SJCRH30 (cell line): ENCODE measurements around the gene WFDC11. TPM values are rescaled to one million over a fixed set of nuclear protein-coding genes. Genes with fewer than 3 reads are reported as not detected.

Experiments used
- total RNA-seq: library from RNA; depleted of rRNA; stranded (reverse); fragments of >200 nt; shearing (Covaris generic); gene quantifications from 2 replicates; pipeline ENCODE4 v1.2.3, GENCODE V29; 2014; rRNA removed

WFDC11 gene
- total RNA-seq, 1 experiment from 2014 or later: not detected

Other genes starting within 250 kb of the WFDC11 start
- 5.0 and 6.6 TPM in 2 replicates for gene WFDC2, start 200.5 kb downstream of the WFDC11 start, total RNA-seq
- gene SPINT3, start 154.6 kb downstream of the WFDC11 start, total RNA-seq: not detected in 2 replicates
- not detected in 2 replicates for gene WFDC6, start 130.8 kb downstream of the WFDC11 start, total RNA-seq
- not detected in 2 replicates for gene EPPIN, start 122.8 kb downstream of the WFDC11 start, total RNA-seq
- gene WFDC8, start 91.0 kb downstream of the WFDC11 start, total RNA-seq: not detected in 2 replicates
- gene WFDC10A, start 40.5 kb downstream of the WFDC11 start, total RNA-seq: not detected in 2 replicates
- not detected in 2 replicates for gene WFDC9, start 39.0 kb downstream of the WFDC11 start, total RNA-seq
- gene WFDC13, start 31.8 kb upstream of the WFDC11 start, total RNA-seq: not detected in 2 replicates
- not detected in 2 replicates for gene WFDC10B, start 34.8 kb upstream of the WFDC11 start, total RNA-seq
- gene SPINT4, start 52.1 kb upstream of the WFDC11 start, total RNA-seq: not detected in 2 replicates
- gene WFDC3, start 121.6 kb upstream of the WFDC11 start, total RNA-seq: 0.12 and 0.73 TPM in 2 replicates
- gene DNTTIP1, start 121.7 kb upstream of the WFDC11 start, total RNA-seq: 54.8 and 59.1 TPM in 2 replicates
- 612 and 615 TPM in 2 replicates for gene UBE2C, start 142.4 kb upstream of the WFDC11 start, total RNA-seq
- gene TNNC2, start 157.1 kb upstream of the WFDC11 start, total RNA-seq: 0.73 and 0.75 TPM in 2 replicates
- 17.1 and 18.3 TPM in 2 replicates for gene SNX21, start 163.6 kb upstream of the WFDC11 start, total RNA-seq
- 31.0 and 41.0 TPM in 2 replicates for gene ACOT8, start 187.2 kb upstream of the WFDC11 start, total RNA-seq
- 6.2 TPM in 2 replicates for gene ZSWIM3, start 187.4 kb upstream of the WFDC11 start, total RNA-seq
- gene ZSWIM1, start 211.0 kb upstream of the WFDC11 start, total RNA-seq: 20.5 and 23.2 TPM in 2 replicates
- 2.1 and 2.8 TPM in 2 replicates for gene SPATA25, start 217.4 kb upstream of the WFDC11 start, total RNA-seq
- 3.9 and 6.7 TPM in 2 replicates for gene NEURL2, start 221.0 kb upstream of the WFDC11 start, total RNA-seq
- 85.2 and 91.4 TPM in 2 replicates for gene CTSA, start 221.1 kb upstream of the WFDC11 start, total RNA-seq
- 14.5 and 15.6 TPM in 2 replicates for gene PLTP, start 241.9 kb upstream of the WFDC11 start, total RNA-seq